Activated naive CD8-positive, alpha-beta T cell treated with anti-CD3 and anti-CD28 coated beads, Interleukin-2, amount 50 U/mL, for 24 hours (primary cell): ENCODE results near the gene COL1A2.

Source experiments
- ATAC-seq: fragments of 150-1000 bp; cut with Tn5 transposase; one replicate; pipeline ENCODE4 v1.10.0; 2021
- DNase-seq: peaks from one replicate; pipeline ENCODE4 v3.0.0; 2021
- H3K27ac Mint-ChIP-seq: one replicate; pipeline ENCODE4 v1.8.0; 2021; ENCODE audit warnings: mild to moderate bottlenecking, mixed read lengths
- H3K27me3 Mint-ChIP-seq: one replicate; pipeline ENCODE4 v1.8.0; 2021; ENCODE audit warnings: mixed read lengths
- H3K36me3 Mint-ChIP-seq: one replicate; pipeline ENCODE4 v1.8.0; 2021; ENCODE audit warnings: low read depth, mixed read lengths
- H3K4me1 Mint-ChIP-seq: one replicate; pipeline ENCODE4 v1.8.0; 2021; ENCODE audit warnings: mixed read lengths
- H3K4me3 Mint-ChIP-seq: one replicate; pipeline ENCODE4 v1.8.0; 2021; ENCODE audit warnings: mild to moderate bottlenecking, moderate library complexity, mixed read lengths
- H3K9me3 Mint-ChIP-seq: one replicate; pipeline ENCODE4 v1.8.0; 2021; ENCODE audit warnings: mixed read lengths

The COL1A2 gene

GRCh38 chr7:94411188-94411466 is 16.4 kb downstream of the COL1A2 start:
- no peaks in the 10 kb centered on the region for H3K36me3 Mint-ChIP-seq
- DNase-seq (no peak), ATAC-seq (no peak)
- no peaks in the 10 kb centered on the region for H3K9me3 Mint-ChIP-seq
- H3K4me3 Mint-ChIP-seq, result no peak overlapping the region
- peaks cover 11% of the 10 kb centered on the region for H3K27me3 Mint-ChIP-seq
- no peaks in the 10 kb centered on the region for H3K4me1 Mint-ChIP-seq
- H3K27ac Mint-ChIP-seq, result no peak overlapping the region

DNA sequence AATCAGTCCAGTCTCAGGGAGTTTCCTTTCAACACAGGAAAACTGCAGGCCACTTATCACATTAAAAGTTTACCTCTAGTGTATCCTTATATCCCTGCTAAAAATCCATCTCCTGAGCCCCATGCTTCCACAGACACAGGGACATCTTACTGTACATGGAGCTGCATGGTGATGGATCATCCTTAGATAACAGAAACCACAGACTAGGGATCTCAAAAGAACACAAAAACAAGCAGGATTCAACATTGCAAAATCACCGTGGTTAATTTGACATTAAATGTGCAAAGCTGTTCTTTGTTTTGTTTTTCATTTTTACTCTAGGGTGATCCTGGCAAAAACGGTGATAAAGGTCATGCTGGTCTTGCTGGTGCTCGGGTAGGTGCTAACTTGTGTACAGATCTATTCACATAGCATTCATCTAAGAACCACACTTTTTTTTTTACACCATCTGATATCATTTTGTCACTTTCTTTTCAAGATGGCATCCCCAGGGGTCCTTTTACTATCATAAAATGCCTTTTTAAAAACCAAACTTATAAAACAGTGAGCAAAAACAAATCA is 18.1 kb downstream of the COL1A2 start:
- no peaks in the 10 kb centered on the region for H3K4me1 Mint-ChIP-seq
- peaks cover 10% of the 10 kb centered on the region for H3K27me3 Mint-ChIP-seq
- H3K9me3 Mint-ChIP-seq, result no peaks in the 10 kb centered on the region
- no peak for ATAC-seq
- no peak overlapping the region for H3K27ac Mint-ChIP-seq
- DNase-seq, result no peak
- no peak overlapping the region for H3K4me3 Mint-ChIP-seq
- no peaks in the 10 kb centered on the region for H3K36me3 Mint-ChIP-seq

- Mint-ChIP-seq H3K36me3 (no peaks in the 10 kb centered on the region), H3K27me3 (peaks cover 4% of the 10 kb centered on the region), H3K27ac (no peak overlapping the region), H3K4me1 (no peaks in the 10 kb centered on the region), H3K4me3 (no peak overlapping the region), H3K9me3 (no peaks in the 10 kb centered on the region)
- DNase-seq (no peak), ATAC-seq (no peak)
Observed at GRCh38 chr7:94414481-94414880, 19.8 kb downstream of the COL1A2 start.

DNA sequence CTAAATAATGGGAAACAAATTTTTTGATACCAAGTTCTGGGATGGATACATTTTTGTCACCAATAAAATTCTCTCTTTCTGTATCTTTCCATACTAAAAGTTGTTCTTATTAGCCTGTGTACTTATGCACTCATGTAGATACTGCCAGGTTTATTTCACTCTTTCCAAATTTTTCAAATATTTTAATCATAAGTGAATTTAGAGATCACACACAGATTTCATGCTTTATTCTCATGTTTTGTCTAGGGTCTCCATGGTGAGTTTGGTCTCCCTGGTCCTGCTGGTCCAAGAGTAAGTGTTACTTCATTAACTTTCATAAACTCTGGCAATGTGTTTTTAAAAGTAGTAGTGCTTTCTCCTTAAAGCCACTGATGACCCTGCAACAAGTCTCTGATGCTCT is 20.3 kb downstream of the COL1A2 start:
- Mint-ChIP-seq H3K4me3 (no peak overlapping the region), H3K27ac (no peak overlapping the region), H3K27me3 (peaks cover 4% of the 10 kb centered on the region), H3K36me3 (no peaks in the 10 kb centered on the region), H3K4me1 (no peaks in the 10 kb centered on the region), H3K9me3 (no peaks in the 10 kb centered on the region)
- DNase-seq, result no peak
- ATAC-seq, result no peak

GRCh38 chr7:94417306-94417705 is 22.6 kb downstream of the COL1A2 start:
- DNase-seq (no peak), ATAC-seq (no peak)
- Mint-ChIP-seq H3K27ac (no peak overlapping the region), H3K27me3 (peaks cover 4% of the 10 kb centered on the region), H3K4me1 (no peaks in the 10 kb centered on the region), H3K9me3 (no peaks in the 10 kb centered on the region), H3K4me3 (no peak overlapping the region), H3K36me3 (no peaks in the 10 kb centered on the region)

DNA sequence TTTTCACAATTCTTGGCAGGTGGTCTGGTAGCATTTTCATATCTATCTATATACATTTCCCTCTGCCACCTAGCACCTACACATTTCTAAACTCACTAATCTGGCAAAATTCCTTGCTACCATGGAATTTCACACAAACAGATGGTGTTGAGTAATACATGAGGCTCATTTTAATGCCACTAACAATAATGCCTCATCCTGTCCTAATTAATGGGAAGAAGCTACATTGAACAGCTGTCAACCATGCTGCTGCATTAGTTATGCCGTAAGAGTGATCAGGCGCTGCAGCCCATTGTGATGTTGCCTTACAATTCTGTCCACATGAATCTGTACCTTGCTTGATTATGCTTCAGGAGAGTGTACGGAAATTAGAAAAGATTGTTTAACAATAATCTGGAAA is 23.2 kb downstream of the COL1A2 start:
- H3K27me3 Mint-ChIP-seq, result peaks cover 4% of the 10 kb centered on the region
- DNase-seq, result no peak
- no peaks in the 10 kb centered on the region for H3K9me3 Mint-ChIP-seq

DNA sequence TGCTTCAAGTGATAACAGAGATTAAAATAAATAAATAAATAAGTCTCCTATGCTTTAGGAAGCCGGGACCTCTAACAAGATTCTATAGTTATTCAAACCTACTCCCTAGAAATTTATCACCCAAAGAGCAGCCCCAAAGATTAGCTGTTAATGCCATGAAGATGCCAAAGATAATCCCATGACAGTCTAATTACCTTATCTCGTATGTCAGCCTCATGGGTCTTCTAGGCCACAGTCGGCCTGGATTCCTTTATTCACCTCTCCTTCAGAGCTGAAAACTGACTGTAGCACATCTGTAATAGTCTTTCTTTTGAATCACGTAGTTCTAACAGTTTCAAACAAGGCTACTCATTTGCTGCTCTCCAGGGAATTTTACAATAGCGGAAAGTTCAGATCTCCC is 24.2 kb downstream of the COL1A2 start:
- ATAC-seq (no peak), DNase-seq (no peak)
- no peak overlapping the region for H3K4me3 Mint-ChIP-seq
- peaks cover 6% of the 10 kb centered on the region for H3K27me3 Mint-ChIP-seq
- H3K36me3 Mint-ChIP-seq, result no peaks in the 10 kb centered on the region
- H3K9me3 Mint-ChIP-seq, result no peaks in the 10 kb centered on the region
- H3K27ac Mint-ChIP-seq, result no peak overlapping the region
- H3K4me1 Mint-ChIP-seq, result no peaks in the 10 kb centered on the region

More for the DNA sequence above, 23.2 kb downstream of the COL1A2 start:
- no peak overlapping the region for H3K27ac Mint-ChIP-seq
- H3K36me3 Mint-ChIP-seq, result no peaks in the 10 kb centered on the region
- H3K4me1 Mint-ChIP-seq, result no peaks in the 10 kb centered on the region
- ATAC-seq, result no peak
- no peak overlapping the region for H3K4me3 Mint-ChIP-seq

DNA sequence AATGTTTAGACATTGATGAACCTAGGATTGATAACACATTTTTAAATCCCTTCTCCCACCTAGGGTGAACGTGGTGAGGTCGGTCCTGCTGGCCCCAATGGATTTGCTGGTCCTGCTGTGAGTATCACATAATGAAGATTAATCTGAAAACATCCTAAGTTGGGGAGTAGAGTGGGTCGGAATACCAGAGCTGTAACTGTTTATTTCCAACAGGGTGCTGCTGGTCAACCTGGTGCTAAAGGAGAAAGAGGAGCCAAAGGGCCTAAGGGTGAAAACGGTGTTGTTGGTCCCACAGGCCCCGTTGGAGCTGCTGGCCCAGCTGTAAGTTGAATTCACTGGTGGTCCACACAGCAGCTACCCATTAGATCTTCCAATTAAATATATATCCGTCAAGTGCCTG is 25.6 kb downstream of the COL1A2 start:
- H3K36me3 Mint-ChIP-seq, result no peaks in the 10 kb centered on the region
- DNase-seq (no peak), ATAC-seq (no peak)
- no peak overlapping the region for H3K4me3 Mint-ChIP-seq
- H3K4me1 Mint-ChIP-seq, result no peaks in the 10 kb centered on the region
- H3K9me3 Mint-ChIP-seq, result no peaks in the 10 kb centered on the region
- peaks cover 8% of the 10 kb centered on the region for H3K27me3 Mint-ChIP-seq
- H3K27ac Mint-ChIP-seq, result no peak overlapping the region

- no peak for ATAC-seq
- no peak for DNase-seq
Observed at GRCh38 chr7:94421681-94422080, 27.0 kb downstream of the COL1A2 start.

DNA sequence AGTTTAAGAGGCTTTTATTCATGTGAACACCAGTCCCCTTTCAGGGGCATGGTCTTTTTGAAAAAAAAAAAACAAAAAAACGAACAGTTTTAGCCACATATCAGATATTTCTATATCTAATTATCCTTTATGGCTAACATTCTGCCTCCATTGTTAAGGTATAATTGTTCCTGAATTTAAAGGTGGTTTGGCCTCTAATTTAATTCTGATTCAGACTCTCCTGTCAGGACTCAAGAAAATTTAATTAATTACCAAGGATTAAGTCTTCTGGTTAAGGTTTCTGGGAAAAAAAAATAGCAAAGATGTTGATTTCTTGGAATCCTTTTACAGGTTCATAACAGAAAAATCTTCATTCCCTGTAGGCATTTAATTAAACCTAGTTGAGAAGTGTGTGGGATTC is 27.4 kb downstream of the COL1A2 start:
- no peaks in the 10 kb centered on the region for H3K36me3 Mint-ChIP-seq

More at GRCh38 chr7:94421681-94422080, 27.0 kb downstream of the COL1A2 start:
- H3K9me3 Mint-ChIP-seq, result no peaks in the 10 kb centered on the region
- H3K36me3 Mint-ChIP-seq, result no peaks in the 10 kb centered on the region
- no peak overlapping the region for H3K27ac Mint-ChIP-seq
- no peaks in the 10 kb centered on the region for H3K4me1 Mint-ChIP-seq
- no peak overlapping the region for H3K4me3 Mint-ChIP-seq
- peaks cover 6% of the 10 kb centered on the region for H3K27me3 Mint-ChIP-seq

DNA sequence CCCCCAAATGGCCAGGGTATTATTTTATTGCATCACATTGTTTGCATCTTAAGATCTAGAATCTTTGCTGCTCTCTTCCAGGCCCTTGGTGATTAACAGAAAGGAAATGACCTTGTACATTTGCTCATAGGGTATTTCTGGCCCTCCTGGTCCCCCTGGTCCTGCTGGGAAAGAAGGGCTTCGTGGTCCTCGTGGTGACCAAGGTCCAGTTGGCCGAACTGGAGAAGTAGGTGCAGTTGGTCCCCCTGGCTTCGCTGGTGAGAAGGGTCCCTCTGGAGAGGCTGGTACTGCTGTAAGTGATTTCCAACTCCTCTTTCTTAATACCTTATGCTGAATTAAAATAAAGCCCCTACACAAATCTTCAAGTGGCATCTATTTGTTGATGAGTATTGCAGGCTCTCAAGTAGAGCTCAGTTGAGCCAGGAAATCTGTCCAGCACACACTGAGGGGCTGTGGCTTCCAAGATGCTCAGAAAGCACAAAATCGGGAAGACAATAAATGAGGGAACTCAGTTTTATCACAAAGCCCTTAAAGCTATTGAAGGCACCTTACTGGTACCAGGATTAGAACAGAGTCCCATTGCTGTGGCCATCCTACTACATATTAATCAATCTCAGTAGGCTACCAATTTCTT is 28.2 kb downstream of the COL1A2 start:
- no peaks in the 10 kb centered on the region for H3K9me3 Mint-ChIP-seq
- no peaks in the 10 kb centered on the region for H3K4me1 Mint-ChIP-seq
- peaks cover 4% of the 10 kb centered on the region for H3K27me3 Mint-ChIP-seq
- no peak for DNase-seq
- no peak overlapping the region for H3K27ac Mint-ChIP-seq
- no peak for ATAC-seq
- no peak overlapping the region for H3K4me3 Mint-ChIP-seq
- H3K36me3 Mint-ChIP-seq, result no peaks in the 10 kb centered on the region

More for the DNA sequence above, 27.4 kb downstream of the COL1A2 start:
- Mint-ChIP-seq H3K9me3 (no peaks in the 10 kb centered on the region), H3K4me1 (no peaks in the 10 kb centered on the region), H3K4me3 (no peak overlapping the region), H3K27ac (no peak overlapping the region), H3K27me3 (peaks cover 6% of the 10 kb centered on the region)
- no peak for DNase-seq
- ATAC-seq, result no peak

DNA sequence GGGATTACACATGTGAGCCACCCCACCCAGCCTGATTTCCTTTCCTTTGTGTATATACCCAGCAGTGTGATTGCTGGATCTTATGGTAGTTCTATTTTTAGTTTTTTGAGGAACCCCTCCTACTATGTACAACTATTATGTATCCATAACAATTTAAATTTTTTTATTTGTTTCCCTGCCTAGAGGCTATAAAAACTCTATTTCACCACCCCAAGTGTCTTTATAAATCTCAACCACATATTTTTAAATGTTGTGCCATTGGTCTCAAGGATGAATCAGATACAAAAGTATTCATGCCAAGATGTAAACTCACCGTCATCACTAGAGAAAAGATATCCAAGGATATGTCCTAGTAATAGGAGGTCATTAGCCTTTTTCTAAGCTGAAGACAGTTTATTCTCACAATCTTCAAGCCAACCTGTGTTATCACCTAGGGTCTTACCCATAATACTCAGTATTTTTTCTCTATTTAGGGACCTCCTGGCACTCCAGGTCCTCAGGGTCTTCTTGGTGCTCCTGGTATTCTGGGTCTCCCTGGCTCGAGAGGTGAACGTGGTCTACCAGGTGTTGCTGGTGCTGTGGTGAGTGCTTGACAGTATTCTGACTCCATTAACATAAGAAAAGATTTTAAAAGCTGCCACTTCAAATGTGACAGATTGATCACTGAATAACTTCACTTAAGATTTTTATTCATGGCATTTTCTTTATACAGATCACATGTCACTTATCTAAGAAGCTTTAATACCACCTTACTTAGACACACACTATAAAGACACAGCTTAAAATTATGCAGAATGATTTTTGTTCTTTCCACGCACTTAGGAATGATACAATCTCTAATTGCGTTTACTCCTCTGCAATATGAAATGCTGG is 29.4 kb downstream of the COL1A2 start:
- Mint-ChIP-seq H3K9me3 (no peaks in the 10 kb centered on the region), H3K36me3 (no peaks in the 10 kb centered on the region), H3K4me1 (no peaks in the 10 kb centered on the region), H3K27ac (no peak overlapping the region), H3K27me3 (peaks cover 4% of the 10 kb centered on the region), H3K4me3 (no peak overlapping the region)
- DNase-seq (no peak), ATAC-seq (no peak)

DNA sequence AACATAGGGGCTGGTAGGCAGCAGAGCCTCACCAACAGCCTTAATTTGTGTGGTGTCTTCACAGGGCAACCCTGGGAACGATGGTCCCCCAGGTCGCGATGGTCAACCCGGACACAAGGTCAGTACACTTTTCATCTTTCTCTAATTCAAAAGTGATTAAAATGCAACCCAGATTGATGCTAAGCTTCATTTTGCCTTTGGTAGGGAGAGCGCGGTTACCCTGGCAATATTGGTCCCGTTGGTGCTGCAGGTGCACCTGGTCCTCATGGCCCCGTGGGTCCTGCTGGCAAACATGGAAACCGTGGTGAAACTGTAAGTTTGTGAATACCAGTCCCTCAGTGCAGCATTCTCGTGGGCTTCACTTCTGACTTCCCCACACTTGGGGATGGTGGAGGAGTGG is 30.9 kb downstream of the COL1A2 start:
- no peak overlapping the region for H3K4me3 Mint-ChIP-seq
- no peaks in the 10 kb centered on the region for H3K4me1 Mint-ChIP-seq
- no peaks in the 10 kb centered on the region for H3K36me3 Mint-ChIP-seq
- peaks cover 4% of the 10 kb centered on the region for H3K27me3 Mint-ChIP-seq
- no peaks in the 10 kb centered on the region for H3K9me3 Mint-ChIP-seq
- ATAC-seq, result no peak
- DNase-seq, result no peak
- H3K27ac Mint-ChIP-seq, result no peak overlapping the region

GRCh38 chr7:94426980-94427875 is 32.5 kb downstream of the COL1A2 start:
- Mint-ChIP-seq H3K9me3 (no peaks in the 10 kb centered on the region), H3K27me3 (peaks cover 4% of the 10 kb centered on the region), H3K4me3 (no peak overlapping the region), H3K36me3 (no peaks in the 10 kb centered on the region), H3K4me1 (no peaks in the 10 kb centered on the region), H3K27ac (no peak overlapping the region)
- no peak for ATAC-seq
- no peak for DNase-seq
